Fibroblast of the aortic adventitia (primary cell): ENCODE measurements around the gene LIPG. TPM values are rescaled to one million over a fixed set of nuclear protein-coding genes. Genes with fewer than 3 reads are reported as not detected.

Source experiments
- DNase-seq: peaks from one replicate; pipeline ENCODE4 v3.0.0-alpha.2; 2010; ENCODE audit warnings: low read depth
- H3K4me3 ChIP-seq: 2 replicates; pipeline ENCODE4 v1.5.1; 2011; ENCODE audit warnings: low read depth, mild to moderate bottlenecking, control low read depth, low read length, moderate library complexity
- CTCF ChIP-seq: IDR thresholded peaks from 2 replicates; pipeline ENCODE4 v1.5.1; 2011; ENCODE audit warnings: mild to moderate bottlenecking, low read length, control low read depth, inconsistent platforms; ENCODE audit not compliant: insufficient read depth
- total RNA-seq: library from RNA; depleted of rRNA; stranded (reverse); fragments of >200 nt; gene quantifications from 2 replicates; pipeline ENCODE4 v1.2.3, GENCODE V29; 2012; ENCODE audit warnings: low replicate concordance

LIPG gene
- total RNA-seq, 1 donor, result 2.7 TPM

- TF ChIP-seq CTCF, result no peak
- no peak for DNase-seq
- peak overlapping the region; percentile 66 for H3K4me3 ChIP-seq
These were observed 2.1 kb downstream of the LIPG start for GRCh38 chr18:49563701-49564517.

GRCh38 chr18:49564518-49564834, 2.6 kb downstream of the LIPG start:
- TF ChIP-seq CTCF, result no peak
- DNase-seq, result no peak
- H3K4me3 ChIP-seq, result peak overlapping the region; percentile 7

GRCh38 chr18:49565101-49565500, 3.2 kb downstream of the LIPG start:
- no peak overlapping the region for H3K4me3 ChIP-seq
- no peak for TF ChIP-seq CTCF
- DNase-seq, result no peak

- no peak overlapping the region for H3K4me3 ChIP-seq
- peak; percentile 79 for DNase-seq
These were observed 3.8 kb downstream of the LIPG start for GRCh38 chr18:49565612-49566011.

GRCh38 chr18:49566217-49566770, 4.4 kb downstream of the LIPG start:
- no peak for TF ChIP-seq CTCF
- no peak overlapping the region for H3K4me3 ChIP-seq
- DNase-seq, result no peak

More at GRCh38 chr18:49565612-49566011, 3.8 kb downstream of the LIPG start:
- no peak for TF ChIP-seq CTCF

GRCh38 chr18:49566985-49567384, 5.1 kb downstream of the LIPG start:
- no peak for DNase-seq
- no peak overlapping the region for H3K4me3 ChIP-seq
- TF ChIP-seq CTCF, result no peak
